B cell (primary cell): ENCODE data around the gene MORN4.

Experiments used
- CTCF ChIP-seq: fragments of 200-600 bp; IDR thresholded peaks from one replicate; pipeline ENCODE4 v1.8.0; 2022; ENCODE audit warnings: antibody characterized with exemption, mild to moderate bottlenecking
- EZH2 ChIP-seq: IDR thresholded peaks from 2 replicates; pipeline ENCODE4 v1.6.1; 2012; ENCODE audit warnings: borderline replicate concordance, low read depth, mild to moderate bottlenecking, moderate library complexity, low read length; ENCODE audit not compliant: insufficient read depth, poor library complexity, severe bottlenecking

GRCh38 chr10:97587183-97587582, 46.1 kb downstream of the MORN4 start:
- no peak for TF ChIP-seq CTCF
- no peak for TF ChIP-seq EZH2
